ENCODE data around the gene LTBP1. TPM values are rescaled to one million over a fixed set of nuclear protein-coding genes. Genes with fewer than 3 reads are reported as not detected.

The LTBP1 gene
- total and polyA plus RNA-seq, 10 of the 15 experiments (the other 5 are each of a cell fraction or from before 2014, with no cell fraction given), result 0.01 to 0.28 (median 0.12) TPM; not detected in 2

- H4K20me1 ChIP-seq (ENCODE audit: control insufficient read depth, insufficient read depth), result no peaks in the 10 kb centered on the region
- WGBS (ENCODE audit: insufficient coverage, insufficient replicate concordance, low lambda C conversion rate, missing lambda C conversion rate), result 19% methylated on average over 7 of the region's 7 CpGs
- no peak for DNase-seq (ENCODE audit: low read depth, low spot score)
- no peak overlapping the region for H3K4me3 ChIP-seq
- intact Hi-C loops (cut with micrococcal nuclease; ENCODE audit: unreplicated experiment) (no loop called here), in situ Hi-C loops (cut with MboI) (no loop called here)
- no peaks in the 10 kb centered on the region for H3K4me1 ChIP-seq (ENCODE audit: control insufficient read depth, insufficient read depth, low read length)
- TF ChIP-seq POLR2AphosphoS2 (IDR thresholded peaks at IDR 0.05; ENCODE audit: low read depth, low read length) (no peak), MEF2A (IDR thresholded peaks at IDR 0.05; ENCODE audit: insufficient read depth, low read depth, low read length) (no peak), PBX3 (IDR thresholded peaks at IDR 0.05; ENCODE audit: insufficient replicate concordance, low read depth, low read length) (no peak), CHD2 (IDR thresholded peaks at IDR 0.05; ENCODE audit: borderline replicate concordance, low read depth, low read length) (no peak), EED (IDR thresholded peaks at IDR 0.05; ENCODE audit: low read depth) (no peak), CBX3 (IDR thresholded peaks at IDR 0.05; ENCODE audit: borderline replicate concordance, low read depth) (no peak), IRF4 (IDR thresholded peaks at IDR 0.05; ENCODE audit: low read depth, low read length) (no peak), HCFC1 (IDR thresholded peaks at IDR 0.05; ENCODE audit: low read length) (no peak), ZBTB40 (IDR thresholded peaks at IDR 0.05; ENCODE audit: borderline replicate concordance) (no peak), LARP7 (IDR thresholded peaks at IDR 0.05) (no peak), CBX5 (IDR thresholded peaks at IDR 0.05; ENCODE audit: low read depth) (no peak), CREB1 (IDR thresholded peaks at IDR 0.05; ENCODE audit: low read depth) (no peak)
- H3K79me2 ChIP-seq (ENCODE audit: control insufficient read depth, insufficient read depth, low read length), result no peaks in the 10 kb centered on the region
- H3K4me2 ChIP-seq (ENCODE audit: control insufficient read depth, insufficient read depth), result no peak overlapping the region
- ChIA-PET CTCF (no interaction called here), SMC1A (ENCODE audit: uncharacterized antibody, unreplicated experiment) (no interaction called here), POLR2A (no interaction called here), RAD21 (ENCODE audit: unreplicated experiment) (no interaction called here)
- H3K27me3 ChIP-seq (replicated peaks in 1 of 2; ENCODE audit: control insufficient read depth in 2 of 2, insufficient read depth in 2 of 2, low read length in 1 of 2), result no peaks in the 10 kb centered on the region; a peak in 1 of 4 replicates
- no peak for FAIRE-seq
- H2AFZ ChIP-seq (ENCODE audit: control insufficient read depth, low read depth, low read length), result no peak overlapping the region
- BruUV-seq (replicated peaks), result no TSS peak
- no peak overlapping the region for H3K27ac ChIP-seq (ENCODE audit: control insufficient read depth, insufficient read depth)
- H3K9ac ChIP-seq (ENCODE audit: control insufficient read depth, insufficient read depth, low read length), result no peak overlapping the region
- ATAC-seq, result no peak
- H3K36me3 ChIP-seq (ENCODE audit: control insufficient read depth in 2 of 2, insufficient read depth in 2 of 2, low read length in 1 of 2), result no peaks in the 10 kb centered on the region
- H3K9me3 ChIP-seq (replicated peaks; ENCODE audit: control insufficient read depth, insufficient read depth, low read length), result no peaks in the 10 kb centered on the region; the same call in 1 of the 3 replicates
Observed at GRCh38 chr2:33081691-33082090, 134.9 kb downstream of the LTBP1 start.

Data from GM12878 (cell line).